Mesothelial cell of epicardium (in vitro differentiated cells): ENCODE results near the gene IL2RG. TPM values are rescaled to one million over a fixed set of nuclear protein-coding genes. Genes with fewer than 3 reads are reported as not detected.

ENCODE experiments used
- DNase-seq, 2 experiments: peaks; one replicate each; pipeline ENCODE4 v3.0.0; 2021; ENCODE audit warnings: low spot score in 2 of 2; ENCODE audit not compliant: unreplicated experiment in 2 of 2
- H3K27ac Mint-ChIP-seq: 2 replicates; pipeline ENCODE4 v1.8.0; 2021; ENCODE audit warnings: mixed read lengths
- H3K27me3 Mint-ChIP-seq: 2 replicates; pipeline ENCODE4 v1.8.0; 2021; ENCODE audit warnings: low read depth, mixed read lengths
- H3K36me3 Mint-ChIP-seq: 2 replicates; pipeline ENCODE4 v1.8.0; 2021; ENCODE audit warnings: mixed read lengths
- H3K4me1 Mint-ChIP-seq: 2 replicates; pipeline ENCODE4 v1.8.0; 2021; ENCODE audit warnings: mixed read lengths
- H3K4me3 Mint-ChIP-seq: 2 replicates; pipeline ENCODE4 v1.8.0; 2021; ENCODE audit warnings: mild to moderate bottlenecking, moderate library complexity, mixed read lengths
- H3K9me3 Mint-ChIP-seq: 2 replicates; pipeline ENCODE4 v1.8.0; 2021; ENCODE audit warnings: mixed read lengths
- CTCF ChIP-seq: fragments of 200-600 bp; sonication (generic); IDR thresholded peaks from one replicate; pipeline ENCODE4 v1.5.0; 2021; ENCODE audit warnings: antibody characterized with exemption; ENCODE audit not compliant: unreplicated experiment
- total RNA-seq: library from RNA; stranded (reverse); gene quantifications from 3 replicates; pipeline ENCODE4 v1.2.1, GENCODE V29; 2021

IL2RG gene
- total RNA-seq, 1 donor from 2014 or later: not detected

GRCh38 chrX:71154196-71154595, 42.8 kb upstream of the IL2RG start:
- TF ChIP-seq CTCF: no peak
- Mint-ChIP-seq H3K4me1 (no peaks in the 10 kb centered on the region), H3K4me3 (no peak overlapping the region), H3K27me3 (no peaks in the 10 kb centered on the region), H3K9me3 (peaks cover 13% of the 10 kb centered on the region), H3K36me3 (no peaks in the 10 kb centered on the region), H3K27ac (no peak overlapping the region)
- no peak for DNase-seq

- Mint-ChIP-seq H3K4me1 (peaks cover 3% of the 10 kb centered on the region), H3K4me3 (no peak overlapping the region), H3K36me3 (no peaks in the 10 kb centered on the region), H3K27me3 (no peaks in the 10 kb centered on the region), H3K9me3 (peaks cover 8% of the 10 kb centered on the region), H3K27ac (no peak overlapping the region)
- no peak for TF ChIP-seq CTCF
- no peak for DNase-seq
Measured at GRCh38 chrX:71151366-71151765, 40.0 kb upstream of the IL2RG start.

GRCh38 chrX:71148278-71148663, 36.9 kb upstream of the IL2RG start:
- Mint-ChIP-seq H3K27ac (no peak overlapping the region), H3K4me1 (peaks cover 15% of the 10 kb centered on the region), H3K9me3 (no peaks in the 10 kb centered on the region), H3K36me3 (no peaks in the 10 kb centered on the region), H3K4me3 (no peak overlapping the region), H3K27me3 (no peaks in the 10 kb centered on the region)
- no peak for TF ChIP-seq CTCF
- no peak for DNase-seq

- TF ChIP-seq CTCF: no peak
- Mint-ChIP-seq H3K4me1 (peaks cover 15% of the 10 kb centered on the region), H3K9me3 (no peaks in the 10 kb centered on the region), H3K4me3 (no peak overlapping the region), H3K36me3 (no peaks in the 10 kb centered on the region), H3K27ac (no peak overlapping the region), H3K27me3 (no peaks in the 10 kb centered on the region)
- DNase-seq: no peak
Measured at GRCh38 chrX:71147496-71148277, 36.3 kb upstream of the IL2RG start.

DNA sequence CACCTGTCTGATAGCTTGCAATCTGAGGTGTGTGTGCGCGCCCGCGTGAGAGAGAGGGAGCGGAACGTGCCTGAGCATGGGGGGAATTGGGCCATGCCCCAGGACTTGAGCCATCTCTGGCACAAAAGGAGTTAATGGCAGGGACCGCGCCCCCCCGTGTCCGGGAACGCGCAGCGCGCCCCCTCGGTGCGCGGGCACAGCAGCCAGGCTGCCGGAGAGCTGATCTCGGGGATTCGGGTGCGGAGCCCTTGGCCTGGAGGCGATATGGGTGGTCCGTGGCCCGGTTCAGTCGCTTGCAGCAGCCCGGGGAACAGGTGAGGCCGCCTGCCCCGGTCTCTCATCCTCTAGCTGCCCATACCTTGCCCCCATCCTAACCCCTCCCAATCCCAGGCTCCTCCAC, 33.3 kb upstream of the IL2RG start, which contains the start of gene NLGN3:
TSS of gene NLGN3 (plus strand) at position 191 of the 400 bp plus-strand sequence. CDS start 2,909 bp downstream, outside the sequence.
- H3K27ac Mint-ChIP-seq: no peak within 1 kb of the TSS

More for the DNA sequence above, 33.3 kb upstream of the IL2RG start, which contains the start of gene NLGN3:
- TF ChIP-seq CTCF: no peak
- Mint-ChIP-seq H3K9me3 (no peaks in the 10 kb centered on the region), H3K4me3 (peak within 1 kb of the TSS; percentile 59), H3K27me3 (no peaks in the 10 kb centered on the region), H3K36me3 (peaks cover 3% of the 10 kb centered on the region), H3K4me1 (peaks cover 15% of the 10 kb centered on the region)
- DNase-seq: no peak
